Dedifferentiated amniotic fluid mesenchymal stem cell (primary cell): ENCODE results near the gene JSRP1.

ENCODE experiments used
- DNase-seq: peaks from one replicate; pipeline ENCODE4 v3.0.0-alpha.2; 2016; ENCODE audit errors: extremely low spot score

Gene JSRP1

GRCh38 chr19:2232286-2233151, 23.7 kb downstream of the JSRP1 start:
- no peak for DNase-seq

- DNase-seq, result no peak
These were observed 24.5 kb downstream of the JSRP1 start for GRCh38 chr19:2231621-2232221.

- no peak for DNase-seq
These were observed 25.2 kb downstream of the JSRP1 start for GRCh38 chr19:2230807-2231533.

- DNase-seq, result no peak
These were observed 26.1 kb downstream of the JSRP1 start for GRCh38 chr19:2230033-2230531.

GRCh38 chr19:2229103-2230032, 26.8 kb downstream of the JSRP1 start:
- DNase-seq, result no peak

GRCh38 chr19:2228157-2229030, 27.8 kb downstream of the JSRP1 start:
- no peak for DNase-seq

GRCh38 chr19:2227415-2228156, 28.6 kb downstream of the JSRP1 start:
- DNase-seq, result no peak

- no peak for DNase-seq
These were observed 29.3 kb downstream of the JSRP1 start for GRCh38 chr19:2226840-2227360.

GRCh38 chr19:2226051-2226839, 30.0 kb downstream of the JSRP1 start:
- no peak for DNase-seq

- DNase-seq, result no peak
These were observed 30.7 kb downstream of the JSRP1 start for GRCh38 chr19:2225415-2226050.

GRCh38 chr19:2224754-2225349, 31.4 kb downstream of the JSRP1 start:
- no peak for DNase-seq

- DNase-seq, result no peak
These were observed 32.3 kb downstream of the JSRP1 start for GRCh38 chr19:2223959-2224358.

GRCh38 chr19:2223391-2223790, 32.8 kb downstream of the JSRP1 start:
- no peak for DNase-seq

GRCh38 chr19:2221918-2222317, 34.3 kb downstream of the JSRP1 start:
- DNase-seq, result no peak

- DNase-seq, result no peak
These were observed 34.9 kb downstream of the JSRP1 start for GRCh38 chr19:2221250-2221831.

GRCh38 chr19:2219726-2220125, 36.5 kb downstream of the JSRP1 start:
- no peak for DNase-seq

- DNase-seq, result no peak
These were observed 38.6 kb downstream of the JSRP1 start for GRCh38 chr19:2217591-2217990.
